Left ventricle myocardium superior (tissue), 1 donor: ENCODE results near the gene MAP1B. TPM values are rescaled to one million over a fixed set of nuclear protein-coding genes. Genes with fewer than 3 reads are reported as not detected.

Source experiments
- ATAC-seq: fragments of 200-7000 bp; cut with Tn5 transposase; one replicate; pipeline ENCODE4 v1.9.1; 2020; ENCODE audit warnings: mild to moderate bottlenecking, moderate library complexity
- DNase-seq: peaks from one replicate; pipeline ENCODE4 v3.0.0-alpha.2; 2020
- intact Hi-C: fragments of 100-400 bp; cut with micrococcal nuclease; formaldehyde crosslinking; loops from one replicate; pipeline ENCODE4 v1.11.0; 2022
- total RNA-seq: library from RNA; stranded (reverse); fragmentation: NEBNext Ultra II Directional; extraction: Animal tissue kit (Norgen Biotek cat#: 25700); gene quantifications from one replicate; pipeline ENCODE4 v1.2.1, GENCODE V29; 2021
- donor health status: DM: no; HTN: yes; CAD: no; lungs with severe emphysema.

MAP1B gene
- total RNA-seq, 1 donor from 2014 or later: 67.1 TPM

DNA sequence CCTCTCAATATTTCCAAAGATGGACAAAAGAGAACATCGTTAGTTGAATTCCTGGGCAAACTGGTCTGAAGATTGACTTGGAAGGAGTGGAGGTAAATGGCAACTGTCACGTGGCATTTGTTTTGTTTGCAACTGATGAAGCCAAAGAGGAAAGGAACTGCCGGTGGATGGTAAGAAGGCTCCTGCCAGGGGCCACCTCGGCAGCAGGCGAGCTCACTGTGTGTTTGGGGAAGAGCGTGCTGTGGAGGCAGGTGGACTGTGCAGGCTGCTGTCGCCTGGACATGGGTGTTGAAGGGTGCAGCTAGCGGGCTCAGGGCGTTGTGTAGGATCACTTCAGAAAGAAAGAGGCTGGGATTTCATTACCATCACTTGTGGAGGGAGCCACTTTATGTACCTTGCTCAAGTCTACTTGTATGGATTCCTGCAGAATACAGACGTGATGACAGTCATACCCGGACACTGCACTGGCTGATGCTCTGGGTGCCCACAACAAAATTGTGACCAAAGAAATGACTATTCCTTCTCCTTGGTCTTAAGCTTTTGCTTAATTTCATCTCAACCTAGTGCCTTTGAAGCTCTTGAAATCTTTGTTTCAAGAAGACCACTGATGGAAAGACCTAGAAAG is 72.7 kb downstream of the MAP1B start:
- DNase-seq: no peak
- intact Hi-C loops: no loop called here
- peak; percentile 17 for ATAC-seq

DNA sequence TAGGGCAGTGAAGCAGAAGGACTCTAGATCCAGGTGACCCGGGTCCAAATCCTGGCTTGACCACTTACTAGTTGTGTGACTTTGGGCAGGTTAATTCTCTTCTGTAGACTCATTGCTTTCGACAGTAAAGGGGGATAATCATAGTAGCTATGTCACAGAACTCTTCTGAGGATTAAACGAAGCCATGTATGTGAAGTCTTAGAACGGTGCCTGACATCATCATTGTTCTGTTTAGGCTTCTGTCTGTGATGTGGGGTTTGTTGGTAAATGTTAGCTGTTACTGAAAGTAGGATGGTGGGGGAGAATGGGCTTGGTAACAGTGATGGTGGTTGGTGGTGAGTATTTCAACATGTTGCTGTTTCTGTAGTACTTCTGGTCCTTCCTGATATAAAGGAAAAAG is 73.7 kb downstream of the MAP1B start:
- intact Hi-C loops: no loop called here
- DNase-seq (no peak), ATAC-seq (no peak)

DNA sequence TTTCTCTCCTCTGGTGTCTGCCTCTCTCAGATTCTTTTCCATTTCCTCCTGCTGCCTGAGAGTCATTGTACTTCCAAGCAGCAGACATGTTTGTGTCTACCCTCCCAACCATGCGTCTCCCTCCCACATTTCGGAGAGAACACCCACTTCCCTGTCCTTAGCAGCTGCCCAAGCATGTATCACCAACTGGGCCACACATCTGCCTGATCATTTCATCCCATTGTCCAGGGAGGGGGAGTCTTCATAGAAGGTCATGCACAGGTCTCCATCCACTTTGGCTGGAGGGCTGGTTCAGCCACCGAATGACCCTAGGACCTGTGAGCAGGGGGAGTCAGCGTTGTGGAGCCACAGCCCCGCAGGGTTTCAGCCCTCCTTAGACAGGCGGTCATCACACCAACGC is 75.4 kb downstream of the MAP1B start:
- ATAC-seq: no peak
- DNase-seq: no peak
- intact Hi-C loops: no loop called here

DNA sequence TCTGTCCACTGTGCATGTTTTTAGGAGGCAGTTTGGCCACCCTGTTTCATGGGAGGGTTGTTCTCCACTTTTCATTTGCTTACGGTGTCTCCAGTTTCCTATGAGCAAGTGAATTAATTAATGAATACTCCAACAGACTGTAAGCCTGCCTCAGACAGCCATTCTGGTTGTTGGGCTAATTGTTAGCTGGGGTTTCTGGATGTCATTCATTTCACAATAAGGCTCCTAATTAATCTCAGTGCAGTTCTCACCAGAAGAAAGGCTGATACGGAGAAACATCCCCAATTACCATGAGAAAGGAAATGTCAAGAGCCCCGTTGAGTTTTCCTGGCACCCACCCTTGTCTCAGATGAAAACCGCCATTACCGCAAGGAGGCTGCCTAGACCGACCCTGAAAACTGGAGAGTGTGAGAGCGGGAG is 75.8 kb downstream of the MAP1B start:
- DNase-seq: no peak
- ATAC-seq: no peak
- intact Hi-C loops: no loop called here

DNA sequence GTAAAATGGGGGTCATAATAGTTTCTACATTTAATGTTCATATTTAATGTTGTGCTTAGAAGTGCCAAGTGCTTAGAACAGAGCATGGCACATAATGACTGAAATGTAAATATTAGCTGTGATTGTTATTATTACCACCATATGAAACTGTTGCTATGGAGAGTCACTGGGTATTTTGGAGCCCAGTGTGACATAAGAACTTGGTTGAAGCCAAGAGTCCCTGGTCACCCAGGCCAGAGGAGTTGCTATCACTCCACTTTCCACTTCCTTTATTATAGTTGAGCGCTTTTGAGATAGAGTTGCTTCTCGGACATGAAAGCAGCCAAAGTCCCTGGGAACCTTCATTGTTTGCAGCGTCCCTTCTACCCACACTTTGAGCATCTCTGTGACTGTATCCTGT is 77.1 kb downstream of the MAP1B start:
- ATAC-seq: no peak

DNA sequence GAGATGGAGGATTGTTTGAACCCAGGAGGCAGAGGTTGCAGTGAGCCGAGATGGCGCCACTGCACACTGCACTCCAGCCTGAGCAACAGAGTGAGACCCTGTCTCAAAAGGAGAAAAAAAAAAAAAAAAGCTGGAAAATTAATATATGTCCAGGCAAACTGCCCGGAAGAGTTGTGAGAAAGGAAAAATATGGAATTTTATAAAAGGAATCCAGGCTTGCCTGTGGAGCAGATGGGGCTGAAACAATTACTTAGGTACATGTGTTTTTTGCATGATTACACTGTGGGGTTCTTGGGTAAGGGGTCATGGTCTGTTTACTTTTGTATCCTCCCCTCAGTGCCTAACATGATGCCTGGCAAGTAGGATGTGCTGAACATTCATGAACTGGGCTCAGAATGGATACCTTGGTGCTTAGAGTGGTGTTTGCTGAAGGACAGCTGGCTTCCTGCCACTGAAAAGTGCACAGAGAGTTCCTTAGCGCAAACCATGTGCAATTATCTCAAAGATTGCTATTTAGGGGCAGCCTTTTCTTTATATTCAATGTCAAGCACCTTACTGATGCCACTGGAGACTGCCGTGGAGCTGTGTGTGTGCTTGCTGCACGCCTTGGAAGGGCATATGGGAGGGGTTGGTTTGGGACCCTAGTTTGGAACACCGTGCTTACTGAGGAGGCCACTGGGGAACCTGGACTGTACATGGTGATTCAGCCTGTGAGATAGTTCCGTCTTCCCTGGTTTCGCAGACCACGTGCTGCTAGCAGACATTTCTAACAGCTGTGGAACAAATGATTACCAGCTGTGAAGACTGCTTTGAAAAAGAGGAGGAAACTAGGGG is 78.4 kb downstream of the MAP1B start:
- ATAC-seq (peak; percentile 90), DNase-seq (no peak)
- intact Hi-C loops: no loop called here

More for the DNA sequence above, 77.1 kb downstream of the MAP1B start:
- DNase-seq: no peak
- intact Hi-C loops: no loop called here

DNA sequence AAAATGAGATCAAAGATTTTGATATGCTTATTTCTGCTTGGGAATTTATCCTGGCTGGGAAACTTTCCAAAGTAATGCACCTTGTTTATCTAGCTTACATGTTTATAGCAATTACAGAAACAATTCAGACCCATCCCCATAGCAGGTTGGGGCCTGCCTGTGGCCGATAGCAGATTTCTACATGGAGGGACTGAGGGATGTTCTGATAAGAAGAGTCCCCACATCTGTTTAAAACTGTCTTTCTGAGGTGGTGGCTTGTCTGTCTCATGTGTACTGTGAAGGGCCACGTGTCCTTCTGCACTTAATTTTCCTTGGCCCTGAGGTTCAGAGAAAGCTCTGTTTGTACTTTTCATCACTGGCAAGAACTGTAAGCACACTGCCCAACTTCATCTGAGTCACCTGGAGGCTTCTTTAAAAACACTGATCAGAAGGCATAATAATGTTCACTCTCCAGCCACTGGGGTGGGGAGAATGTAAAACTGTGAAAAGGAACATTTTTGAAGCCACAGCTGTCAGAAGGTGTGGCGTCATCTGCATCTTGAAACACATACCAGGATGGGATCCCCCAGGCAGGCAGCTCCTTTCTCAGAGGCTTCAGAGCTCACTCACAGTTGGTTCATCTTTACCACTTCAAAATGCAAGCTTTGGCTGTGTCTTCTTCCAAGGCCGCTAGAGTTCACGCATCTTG is 80.3 kb downstream of the MAP1B start:
- ATAC-seq: no peak
- no peak for DNase-seq
- intact Hi-C loops: no loop called here

DNA sequence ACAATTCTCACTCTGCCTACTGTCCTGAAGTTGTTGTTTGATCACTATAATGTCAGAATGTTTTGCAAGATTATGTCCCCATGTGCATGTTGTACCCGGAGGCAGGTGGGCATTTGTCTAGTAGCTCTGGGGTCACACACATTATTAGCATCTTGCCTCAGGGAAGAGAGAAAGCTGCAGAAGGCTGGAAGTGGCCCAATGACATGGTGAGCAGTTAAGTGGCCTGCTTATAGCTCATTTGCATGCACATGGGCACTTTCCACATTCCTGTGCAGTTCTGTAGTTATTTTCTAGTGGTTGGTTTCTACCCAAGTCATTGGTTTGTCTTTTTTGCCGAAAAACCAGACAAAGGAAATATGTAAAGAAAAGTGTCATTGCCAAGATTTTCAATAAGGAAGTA is 80.9 kb downstream of the MAP1B start:
- ATAC-seq (no peak), DNase-seq (no peak)
- intact Hi-C loops: no loop called here

DNA sequence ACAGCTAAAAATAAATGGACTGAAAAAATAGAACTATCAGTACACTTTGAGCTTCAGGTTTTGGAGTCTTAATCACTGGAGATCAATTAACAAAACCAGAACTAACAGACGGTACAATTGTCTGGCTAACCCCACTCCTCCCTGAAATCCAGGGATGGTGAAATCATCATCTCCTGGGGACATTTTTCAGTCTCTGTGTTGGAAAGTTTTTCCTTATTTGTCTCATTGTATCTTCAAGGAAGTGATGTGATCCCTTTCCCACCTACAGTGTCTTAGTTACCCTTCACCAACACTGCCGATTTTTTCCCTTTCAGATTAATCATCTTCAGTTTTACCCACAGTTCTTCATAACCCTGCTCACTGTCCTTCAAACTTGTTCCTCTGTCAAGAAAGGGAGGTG is 81.9 kb downstream of the MAP1B start:
- DNase-seq (no peak), ATAC-seq (no peak)
- intact Hi-C loops: no loop called here

DNA sequence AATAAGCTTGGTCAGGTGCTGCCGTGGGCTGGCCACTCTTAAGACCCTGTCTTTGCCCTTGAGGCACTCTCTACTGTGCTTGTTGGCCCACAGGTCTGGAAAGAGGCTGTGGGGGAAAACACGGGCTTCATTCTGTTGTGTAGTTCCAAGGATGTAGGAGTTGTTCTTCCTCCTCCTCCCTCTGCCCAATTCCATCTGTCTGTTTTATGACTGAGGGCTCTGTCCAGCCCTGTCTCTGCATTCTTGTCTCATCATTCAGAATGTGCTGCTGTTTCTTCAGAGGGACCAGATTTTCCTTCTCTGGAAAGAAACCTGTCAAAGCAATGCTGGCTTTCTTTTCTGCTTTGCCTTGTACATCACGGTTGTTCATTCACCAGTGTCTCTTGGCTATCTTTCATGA is 84.1 kb downstream of the MAP1B start:
- no peak for ATAC-seq
- intact Hi-C loops: no loop called here
- DNase-seq: no peak

DNA sequence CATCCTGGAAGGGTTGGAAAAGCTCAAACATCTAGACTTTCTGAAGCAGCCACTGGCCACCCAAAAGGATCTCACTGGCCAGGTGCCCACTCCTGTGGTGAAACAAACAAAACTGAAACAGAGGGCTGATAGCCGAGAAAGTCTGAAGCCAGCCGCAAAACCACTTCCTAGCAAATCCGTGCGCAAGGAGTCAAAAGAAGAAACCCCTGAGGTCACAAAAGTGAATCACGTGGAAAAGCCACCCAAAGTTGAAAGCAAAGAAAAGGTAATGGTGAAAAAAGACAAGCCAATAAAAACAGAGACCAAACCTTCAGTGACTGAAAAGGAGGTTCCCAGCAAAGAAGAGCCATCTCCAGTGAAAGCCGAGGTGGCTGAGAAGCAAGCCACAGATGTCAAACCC is 87.6 kb downstream of the MAP1B start:
- no peak for ATAC-seq
- intact Hi-C loops: no loop called here
- DNase-seq: no peak

DNA sequence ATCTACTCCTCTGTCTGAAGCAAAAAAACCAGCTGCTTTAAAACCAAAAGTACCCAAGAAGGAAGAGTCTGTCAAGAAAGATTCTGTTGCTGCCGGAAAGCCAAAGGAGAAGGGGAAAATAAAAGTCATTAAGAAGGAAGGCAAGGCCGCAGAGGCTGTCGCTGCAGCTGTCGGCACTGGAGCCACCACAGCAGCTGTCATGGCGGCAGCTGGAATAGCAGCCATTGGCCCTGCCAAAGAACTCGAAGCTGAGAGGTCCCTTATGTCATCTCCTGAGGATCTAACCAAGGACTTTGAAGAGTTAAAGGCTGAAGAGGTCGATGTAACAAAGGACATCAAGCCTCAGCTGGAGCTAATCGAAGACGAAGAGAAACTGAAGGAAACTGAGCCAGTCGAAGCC is 88.3 kb downstream of the MAP1B start:
- no peak for ATAC-seq
- no peak for DNase-seq
- intact Hi-C loops: no loop called here

DNA sequence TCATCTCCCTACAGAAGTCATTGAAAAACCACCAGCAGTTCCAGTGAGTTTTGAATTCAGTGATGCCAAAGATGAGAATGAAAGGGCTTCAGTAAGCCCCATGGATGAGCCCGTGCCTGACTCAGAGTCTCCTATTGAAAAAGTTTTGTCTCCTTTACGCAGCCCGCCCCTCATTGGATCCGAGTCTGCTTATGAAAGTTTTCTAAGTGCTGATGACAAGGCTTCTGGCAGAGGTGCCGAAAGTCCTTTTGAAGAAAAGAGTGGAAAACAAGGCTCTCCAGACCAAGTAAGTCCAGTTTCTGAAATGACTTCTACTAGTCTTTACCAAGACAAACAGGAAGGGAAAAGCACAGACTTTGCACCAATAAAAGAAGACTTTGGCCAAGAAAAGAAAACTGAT is 90.1 kb downstream of the MAP1B start:
- intact Hi-C loops: no loop called here
- DNase-seq: no peak
- ATAC-seq: no peak

DNA sequence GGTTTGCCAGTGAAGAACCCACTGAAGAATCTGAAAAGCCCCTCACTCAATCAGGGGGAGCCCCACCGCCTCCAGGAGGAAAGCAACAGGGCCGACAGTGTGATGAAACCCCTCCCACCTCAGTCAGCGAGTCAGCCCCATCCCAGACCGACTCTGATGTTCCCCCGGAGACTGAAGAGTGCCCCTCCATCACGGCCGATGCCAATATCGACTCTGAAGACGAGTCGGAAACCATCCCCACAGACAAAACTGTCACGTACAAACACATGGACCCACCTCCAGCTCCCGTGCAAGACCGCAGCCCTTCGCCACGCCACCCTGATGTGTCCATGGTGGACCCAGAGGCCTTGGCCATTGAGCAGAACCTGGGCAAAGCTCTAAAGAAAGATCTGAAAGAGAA is 92.4 kb downstream of the MAP1B start:
- intact Hi-C loops: no loop called here
- no peak for DNase-seq
- ATAC-seq: no peak

DNA sequence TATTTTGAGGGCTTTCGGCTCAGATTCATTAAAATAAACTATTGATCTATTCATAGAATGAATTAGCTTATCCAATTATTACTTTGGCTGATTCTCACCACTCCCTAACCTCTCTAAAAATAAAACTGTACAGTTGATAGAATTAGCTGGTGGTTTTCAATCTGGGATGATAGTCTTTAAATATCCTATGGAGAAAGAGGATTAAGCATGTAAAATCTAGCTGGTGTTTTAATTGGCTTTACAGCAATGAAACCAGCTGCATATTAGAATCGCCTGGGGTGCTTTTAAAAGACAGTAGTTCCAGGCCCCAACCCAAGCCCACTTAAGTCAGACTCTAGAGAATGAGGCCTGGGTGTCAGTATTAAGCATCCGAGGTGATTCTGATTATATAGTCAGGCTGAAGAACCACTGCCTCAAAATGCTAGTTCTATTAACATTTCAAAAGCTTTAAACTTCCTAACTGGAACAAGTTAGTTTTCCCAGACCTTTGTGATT is 95.1 kb downstream of the MAP1B start:
- no peak for DNase-seq
- intact Hi-C loops: no loop called here
- ATAC-seq: no peak

DNA sequence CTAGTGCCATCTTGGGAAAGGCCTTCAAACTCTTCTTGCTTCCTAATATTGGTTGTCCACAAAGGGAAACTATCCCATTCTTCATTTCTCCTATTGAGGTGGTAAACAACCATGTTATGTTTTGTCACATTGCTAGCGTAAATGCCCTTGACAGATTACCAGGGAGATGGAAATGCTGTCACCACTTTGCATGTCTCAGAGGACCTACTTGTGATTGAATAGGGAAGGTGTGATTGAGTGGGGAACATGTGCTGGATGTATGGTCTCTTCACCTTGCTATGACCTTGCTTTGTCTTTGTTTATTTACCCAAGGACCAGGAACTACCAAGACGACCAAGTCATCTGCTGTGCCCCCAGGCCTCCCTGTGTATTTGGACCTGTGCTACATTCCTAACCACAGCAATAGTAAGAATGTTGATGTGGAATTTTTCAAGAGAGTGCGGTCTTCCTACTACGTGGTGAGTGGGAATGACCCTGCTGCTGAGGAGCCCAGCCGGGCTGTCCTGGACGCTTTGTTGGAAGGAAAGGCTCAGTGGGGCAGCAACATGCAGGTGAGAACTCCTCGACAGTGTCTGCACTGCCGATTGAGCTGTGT is 96.1 kb downstream of the MAP1B start:
- intact Hi-C loops: no loop called here

DNA sequence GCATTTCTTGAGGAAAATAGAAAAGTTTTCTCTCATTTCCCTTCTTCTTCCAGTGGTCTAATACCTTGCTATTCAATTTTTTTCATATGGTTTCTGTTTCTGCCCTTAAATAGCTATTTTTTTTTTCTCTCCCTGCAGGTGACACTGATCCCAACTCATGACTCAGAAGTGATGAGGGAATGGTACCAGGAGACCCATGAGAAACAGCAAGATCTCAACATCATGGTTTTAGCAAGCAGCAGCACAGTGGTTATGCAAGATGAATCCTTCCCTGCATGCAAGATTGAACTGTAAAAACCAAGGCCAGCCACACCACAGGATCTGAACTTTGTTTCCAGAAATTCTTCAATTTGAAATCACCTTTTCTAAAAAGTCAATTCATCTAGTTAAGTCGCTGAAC is 97.7 kb downstream of the MAP1B start:
- DNase-seq (no peak), ATAC-seq (no peak)
- intact Hi-C loops: no loop called here

More for the DNA sequence above, 96.1 kb downstream of the MAP1B start:
- DNase-seq (no peak), ATAC-seq (no peak)

DNA sequence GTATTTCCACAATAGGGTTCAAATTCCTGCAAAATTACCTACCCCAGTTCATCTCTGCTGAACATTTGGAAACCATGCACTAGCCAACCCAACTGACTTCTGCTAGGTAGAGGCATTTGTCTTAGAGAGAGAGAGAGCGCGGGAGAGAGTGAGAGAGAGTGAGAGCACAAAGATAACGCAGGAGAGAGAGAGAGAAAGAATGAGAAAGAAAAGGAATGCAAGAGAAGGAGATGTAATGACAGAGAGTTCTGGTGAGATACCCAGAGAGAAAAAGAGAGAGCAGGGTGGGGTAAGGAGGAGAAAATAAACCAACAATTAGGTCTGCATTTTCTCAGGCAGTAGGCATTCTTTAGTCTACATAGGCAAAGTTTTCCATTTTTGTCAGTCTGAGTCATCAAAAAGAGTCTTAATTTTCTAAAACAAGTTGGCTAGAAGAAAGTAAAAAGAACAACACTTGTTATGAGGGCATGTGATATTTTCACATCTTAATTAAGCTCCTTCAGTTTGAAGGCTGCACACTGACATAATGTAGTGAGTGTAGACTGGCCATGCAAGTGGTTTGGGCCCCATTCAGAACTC is 98.2 kb downstream of the MAP1B start:
- DNase-seq: no peak
- intact Hi-C loops: no loop called here
- no peak for ATAC-seq

DNA sequence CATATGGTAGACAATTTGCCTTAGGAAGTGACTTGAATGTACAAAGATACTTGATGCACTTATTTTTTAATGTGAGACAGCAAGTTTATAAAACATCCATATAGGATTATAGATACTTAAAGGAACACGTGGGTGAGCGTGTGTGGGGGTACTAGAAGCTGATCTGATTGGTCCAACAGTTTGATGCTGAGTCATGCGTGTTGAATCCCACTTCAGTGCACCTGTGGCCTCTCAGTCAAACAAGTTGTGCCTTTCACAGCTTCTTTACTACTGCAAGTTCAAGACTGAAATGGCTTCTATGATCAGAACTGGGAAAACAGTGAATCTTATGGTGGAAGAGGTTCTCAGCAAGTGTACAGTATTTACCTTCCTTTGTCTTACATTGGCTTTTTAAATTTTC is 98.9 kb downstream of the MAP1B start:
- intact Hi-C loops: no loop called here
- no peak for DNase-seq
- ATAC-seq: no peak

DNA sequence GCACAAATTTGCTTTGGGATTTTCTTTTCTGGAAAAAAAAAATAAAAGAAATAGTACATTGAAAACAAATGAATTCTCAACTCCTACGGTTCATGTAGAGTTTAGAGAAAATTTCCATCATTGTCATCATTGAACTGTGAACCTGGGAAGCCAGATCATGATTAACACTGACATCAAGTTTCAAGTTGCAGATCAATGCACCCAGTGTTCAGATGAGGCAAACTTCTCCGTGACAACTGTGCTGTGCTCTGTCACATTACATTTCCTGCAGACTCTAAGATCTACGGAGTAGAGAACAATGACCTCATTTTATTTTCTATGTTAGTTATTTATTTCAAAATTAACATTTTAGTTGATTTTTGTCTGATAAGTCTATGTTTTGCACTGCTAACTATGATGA is 99.7 kb downstream of the MAP1B start:
- ATAC-seq: no peak
- DNase-seq: no peak
- intact Hi-C loops: no loop called here
